ENCODE measurements around the gene HSPA13. TPM values are rescaled to one million over a fixed set of nuclear protein-coding genes. Genes with fewer than 3 reads are reported as not detected.

The HSPA13 gene
- total and polyA plus RNA-seq, 10 of the 15 experiments (the other 5 are each of a cell fraction or from before 2014, with no cell fraction given) = 10.0 to 26.9 (median 18.6) TPM

DNA sequence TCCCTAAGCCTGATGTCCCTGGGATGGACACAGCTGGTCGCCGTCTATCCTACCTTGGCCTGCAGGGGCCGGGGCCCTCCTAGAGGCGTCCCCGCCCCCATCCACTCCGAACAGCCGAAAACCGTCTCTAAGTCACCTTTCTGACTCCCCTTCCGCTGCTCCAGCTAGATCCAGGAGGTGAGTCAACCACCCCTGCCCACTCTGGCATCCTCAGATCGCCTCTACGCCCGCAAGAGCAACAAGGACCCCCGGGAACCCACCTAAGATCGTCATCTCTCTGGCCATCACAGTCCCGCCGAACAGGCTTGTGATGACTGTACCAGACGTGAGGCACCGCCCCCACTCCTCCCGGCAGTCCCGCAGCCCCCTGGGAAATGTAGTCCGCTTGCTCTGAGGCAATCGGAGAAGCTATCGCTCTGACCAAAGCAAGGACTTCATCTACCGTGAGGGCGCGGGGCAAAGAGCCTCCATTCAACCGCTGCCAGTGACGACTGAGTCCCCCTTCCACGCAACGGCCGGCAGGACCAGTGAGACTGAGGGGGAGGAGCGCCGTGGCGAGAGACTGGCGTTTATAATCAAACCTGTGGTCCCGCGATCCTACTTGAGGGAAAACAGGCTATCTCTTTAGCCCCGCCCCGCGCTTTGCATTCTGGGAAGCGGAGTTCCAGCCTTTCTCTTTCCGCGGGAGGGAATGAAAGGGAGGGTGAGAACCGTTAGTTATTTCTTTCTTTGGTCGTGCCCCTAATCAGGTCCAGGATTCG, at the start of gene HSPA13 (continued):
- TF ChIP-seq ZSCAN29 (IDR thresholded peaks at IDR 0.05) = no peak
- TF ChIP-seq GABPA (IDR thresholded peaks at IDR 0.05; ENCODE audit: low read depth) = no peak
- TF ChIP-seq ELK1 (IDR thresholded peaks at IDR 0.05; ENCODE audit: low read depth, low read length) = no peak
- 0 out of 2 replicates have a peak, but pooled peaks have one; percentile 27 for TF ChIP-seq TCF12 (IDR thresholded peaks at IDR 0.05; ENCODE audit: low read depth, low read length)
- TF ChIP-seq E4F1 (IDR thresholded peaks at IDR 0.05; ENCODE audit: borderline replicate concordance, partially characterized antibody) = no peak
- no peak for TF ChIP-seq IRF5 (IDR thresholded peaks at IDR 0.05; ENCODE audit: borderline replicate concordance)
- peak; percentile 33; the same call in 1 of the 2 replicates for TF ChIP-seq GATAD2B (conservative IDR thresholded peaks at IDR 0.05; ENCODE audit: low read depth)
- TF ChIP-seq HCFC1 (IDR thresholded peaks at IDR 0.05; ENCODE audit: low read length) = peak; percentile 98
- TF ChIP-seq SUZ12 (IDR thresholded peaks at IDR 0.05; ENCODE audit: unreplicated experiment) = no peak
- no peak for TF ChIP-seq DPF2 (IDR thresholded peaks at IDR 0.05)
- TF ChIP-seq HSF1 (IDR thresholded peaks at IDR 0.05; ENCODE audit: low read depth, low read length) = no peak
- no peak for TF ChIP-seq KDM1A (IDR thresholded peaks at IDR 0.05; ENCODE audit: borderline replicate concordance)
- TF ChIP-seq NR2F1 (conservative IDR thresholded peaks at IDR 0.05) = no peak
- TF ChIP-seq STAT1 (conservative IDR thresholded peaks at IDR 0.05) = no peak
- no peak for TF ChIP-seq MEF2B (IDR thresholded peaks at IDR 0.05; ENCODE audit: partially characterized antibody, poor library complexity, severe bottlenecking)
- TF ChIP-seq, protein P1, sequence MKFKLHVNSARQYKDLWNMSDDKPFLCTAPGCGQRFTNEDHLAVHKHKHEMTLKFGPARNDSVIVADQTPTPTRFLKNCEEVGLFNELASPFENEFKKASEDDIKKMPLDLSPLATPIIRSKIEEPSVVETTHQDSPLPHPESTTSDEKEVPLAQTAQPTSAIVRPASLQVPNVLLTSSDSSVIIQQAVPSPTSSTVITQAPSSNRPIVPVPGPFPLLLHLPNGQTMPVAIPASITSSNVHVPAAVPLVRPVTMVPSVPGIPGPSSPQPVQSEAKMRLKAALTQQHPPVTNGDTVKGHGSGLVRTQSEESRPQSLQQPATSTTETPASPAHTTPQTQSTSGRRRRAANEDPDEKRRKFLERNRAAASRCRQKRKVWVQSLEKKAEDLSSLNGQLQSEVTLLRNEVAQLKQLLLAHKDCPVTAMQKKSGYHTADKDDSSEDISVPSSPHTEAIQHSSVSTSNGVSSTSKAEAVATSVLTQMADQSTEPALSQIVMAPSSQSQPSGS (IDR thresholded peaks at IDR 0.05; ENCODE audit: low read length) = no peak
- peak; percentile 93 for TF ChIP-seq SIX5 (IDR thresholded peaks at IDR 0.05; ENCODE audit: low read depth, low read length, severe bottlenecking)
- TF ChIP-seq MYC (IDR thresholded peaks at IDR 0.05; ENCODE audit: insufficient read depth, insufficient read length, insufficient replicate concordance, low read length, severe bottlenecking) = no peak
- TF ChIP-seq SMAD5 (IDR thresholded peaks at IDR 0.05; ENCODE audit: low read depth) = 0 out of 2 replicates have a peak, but pooled peaks have one; percentile 59
- no peak for TF ChIP-seq RBBP5 (conservative IDR thresholded peaks at IDR 0.05)

All from GM12878 (cell line).